ENCODE measurements around the gene CDHR3.
"Not testable (repeated sequence)": the region's sequence is repeated elsewhere in the genome, so short reads cannot be mapped to it uniquely, and the experiment has no call there.

CDHR3 gene

GRCh38 chr7:105972276-105972675, 9.2 kb downstream of the CDHR3 start:
- no peak for DNase-seq

- DNase-seq = no peak
These were observed 11.4 kb downstream of the CDHR3 start for GRCh38 chr7:105974471-105974870.

- DNase-seq = no peak
These were observed 12.8 kb downstream of the CDHR3 start for GRCh38 chr7:105975770-105976417.

GRCh38 chr7:105976868-105977267, 13.8 kb downstream of the CDHR3 start:
- no peak for DNase-seq

- no peak for DNase-seq
These were observed 15.0 kb downstream of the CDHR3 start for GRCh38 chr7:105978035-105978434.

GRCh38 chr7:105978974-105979373, 15.9 kb downstream of the CDHR3 start:
- DNase-seq = no peak

GRCh38 chr7:105979405-105979804, 16.3 kb downstream of the CDHR3 start:
- no peak for DNase-seq

- DNase-seq = no peak
These were observed 17.8 kb downstream of the CDHR3 start for GRCh38 chr7:105980645-105981396.

- no peak for DNase-seq
These were observed 19.3 kb downstream of the CDHR3 start for GRCh38 chr7:105982388-105982787.

GRCh38 chr7:105984808-105985207, 21.7 kb downstream of the CDHR3 start:
- not testable (repeated sequence) for DNase-seq

GRCh38 chr7:105985229-105985628, 22.2 kb downstream of the CDHR3 start:
- DNase-seq = no peak

GRCh38 chr7:105985672-105986215, 22.7 kb downstream of the CDHR3 start:
- no peak for DNase-seq

- DNase-seq = no peak
These were observed 24.0 kb downstream of the CDHR3 start for GRCh38 chr7:105987046-105987445.

- DNase-seq = no peak
These were observed 25.2 kb downstream of the CDHR3 start for GRCh38 chr7:105988276-105988675.

GRCh38 chr7:105989191-105989590, 26.1 kb downstream of the CDHR3 start:
- no peak for DNase-seq

- DNase-seq = no peak
These were observed 26.6 kb downstream of the CDHR3 start for GRCh38 chr7:105989686-105990085.

GRCh38 chr7:105990141-105990540, 27.1 kb downstream of the CDHR3 start:
- no peak for DNase-seq

GRCh38 chr7:105990727-105991453, 27.8 kb downstream of the CDHR3 start:
- no peak for DNase-seq

GRCh38 chr7:105992905-105993304, 29.8 kb downstream of the CDHR3 start:
- no peak for DNase-seq

GRCh38 chr7:105996860-105997737, 34.0 kb downstream of the CDHR3 start:
- no peak for DNase-seq

GRCh38 chr7:105999256-105999655, 36.2 kb downstream of the CDHR3 start:
- DNase-seq = no peak

- no peak for DNase-seq
These were observed 38.1 kb downstream of the CDHR3 start for GRCh38 chr7:106001196-106001595.

- DNase-seq = no peak
These were observed 38.8 kb downstream of the CDHR3 start for GRCh38 chr7:106001886-106002285.
